Motor neuron (in vitro differentiated cells): Measurements from ENCODE around the gene NKD2. TPM values are rescaled to one million over a fixed set of nuclear protein-coding genes. Genes with fewer than 3 reads are reported as not detected.
A peak's percentile ranks its signal among the peaks of the same experiment; 100 is the strongest.

Experiments
- ATAC-seq, 8 experiments: fragments of 200-7000 bp; cut with Tn5 transposase; replicated peaks in 6 of 8; 2 replicates each; pipeline ENCODE4 v1.8.0; 2021; ENCODE audit warnings: mild to moderate bottlenecking in 8 of 8, moderate library complexity in 8 of 8
- H3K27ac ChIP-seq, 2 donors: fragments of 250-450 bp; sonication (Bioruptor Pico); 2 replicates each; pipeline ENCODE4 v1.9.0; 2021; ENCODE audit warnings: antibody characterized with exemption in 2 of 2, mild to moderate bottlenecking in 2 of 2, moderate library complexity in 1 of 2
- H3K4me1 ChIP-seq, 2 donors: fragments of 250-450 bp; sonication (Bioruptor Pico); replicated peaks in 1 of 2; 2 replicates each; pipeline ENCODE4 v1.6.1; 2021; ENCODE audit warnings: antibody characterized with exemption in 2 of 2, mild to moderate bottlenecking in 2 of 2, moderate library complexity in 1 of 2
- H3K4me3 ChIP-seq, 5 donors: fragments of 250-450 bp; sonication (Bioruptor Pico); 2 replicates each; pipeline ENCODE4 v1.9.0; 2021; ENCODE audit warnings: antibody characterized with exemption in 5 of 5, mild to moderate bottlenecking in 5 of 5, moderate library complexity in 4 of 5
- WGBS, 10 experiments: fragments of 450-650 bp; shearing (Covaris generic); methylation state at CpG; one replicate each; pipeline ENCODE4 v1.0.0; 2022; 5-methylcytosine and 5-hydroxymethylcytosine counted together
- in situ Hi-C, 9 experiments: fragments of 400-800 bp; cut with MboI; loops; one replicate each; pipeline ENCODE4 v1.15.0; 2021; ENCODE audit warnings: low sequenced_read_pairs in 9 of 9, low pct_unique_long_range_greater_than_20kb in 2 of 9; ENCODE audit not compliant: unreplicated experiment in 9 of 9
- total RNA-seq, 8 experiments: library from RNA; unstranded; fragments of 300-600 nt; gene quantifications; 2 replicates each; pipeline versions ENCODE4 v1.2.3 to v1.2.4, GENCODE V29; 2022

The NKD2 gene
- 10 to 100 TPM in 1 of 8 experiments, 1 to 10 TPM in 4, under 1 TPM in 2, not detected in 1; 0.41 to 19.2 (median 6.8) TPM for total RNA-seq

DNA sequence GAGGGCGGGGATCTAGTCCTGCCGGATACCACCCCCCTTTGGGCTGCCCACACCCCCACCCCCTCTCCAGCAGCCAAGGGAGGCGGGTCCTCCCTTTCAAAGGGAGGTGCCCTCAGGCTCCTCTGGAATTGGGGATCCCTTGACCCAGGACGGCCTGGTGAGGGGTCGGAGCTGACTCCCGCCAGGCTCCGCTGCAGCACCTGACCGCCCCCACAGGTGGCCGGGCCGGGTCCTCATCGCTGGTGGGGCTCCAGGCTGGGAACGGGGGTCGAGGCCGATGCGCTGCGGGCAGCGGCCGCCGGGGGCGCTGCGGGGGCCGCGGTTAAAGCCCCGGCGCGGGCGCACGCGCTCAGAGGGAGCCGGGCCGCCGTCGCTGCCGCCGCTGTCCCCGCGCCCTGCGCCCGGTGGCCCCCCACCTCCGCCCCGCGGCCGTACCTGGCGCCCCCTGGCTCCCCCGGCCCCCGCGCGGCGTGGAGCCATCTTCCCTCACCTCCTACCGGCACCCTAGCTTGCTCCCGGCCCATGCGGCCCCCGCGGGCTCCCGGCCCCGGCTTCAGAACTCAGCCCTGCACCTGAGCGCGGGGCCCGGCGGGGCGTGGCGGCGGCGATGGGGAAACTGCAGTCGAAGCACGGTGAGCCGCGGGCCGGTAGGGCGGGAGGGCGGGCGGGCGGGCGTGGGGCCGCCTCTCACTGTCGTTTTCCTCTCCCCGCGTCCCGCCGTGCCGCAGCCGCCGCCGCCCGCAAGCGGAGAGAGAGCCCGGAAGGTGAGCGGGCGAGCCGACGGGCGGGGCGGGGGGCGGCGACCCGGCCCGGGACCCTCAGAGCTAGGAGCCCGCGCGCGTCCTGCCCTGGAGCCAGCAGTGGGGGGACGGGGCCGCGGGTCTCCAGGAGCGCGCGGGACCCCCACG is at the start of gene NKD2:
Gene NKD2, plus strand, starts transcription at position 352 of the 908 bp plus-strand sequence. Its CDS starts 256 bp downstream, at position 608.
- Histone ChIP-seq H3K4me3 (peak within 1 kb of the TSS; percentile 66 to 87 (median 69)), H3K4me1 (peaks cover 0 to 21% of the 10 kb centered on the region in 2 donors), H3K27ac (no peak within 1 kb of the TSS)
- peak; percentile 24 to 82 (median 58) for ATAC-seq
- WGBS, 10 experiments = no CpG with 5 or more reads among the region's 108 CpGs
- in situ Hi-C loops = no loop called here

GRCh38 chr5:959581-960531 is 48.7 kb upstream of the NKD2 start:
- 85 to 100% (median 87%) methylated on average over 1 to 8 of the region's 47 CpGs; no CpG with 5 or more reads in 5 of the 10 experiments for WGBS, 10 experiments
- H3K4me1 ChIP-seq = peaks cover 20 to 22% of the 10 kb centered on the region in 2 donors
- in situ Hi-C loops = no loop called here
- ATAC-seq = no peak
- no peak overlapping the region for H3K27ac ChIP-seq
- no peak overlapping the region for H3K4me3 ChIP-seq

- in situ Hi-C loops = no loop called here
- Histone ChIP-seq H3K4me3 (no peak overlapping the region), H3K4me1 (peaks cover 20 to 22% of the 10 kb centered on the region in 2 donors), H3K27ac (no peak overlapping the region)
- WGBS, 10 experiments = 43 to 100% (median 96%) methylated on average over 1 to 3 of the region's 7 CpGs; no CpG with 5 or more reads in 4 of the 10 experiments
- peak in 2 of 8 experiments; percentile 9 to 23 for ATAC-seq
These were observed 48.1 kb upstream of the NKD2 start for GRCh38 chr5:960551-960950.

- no peak overlapping the region for H3K4me3 ChIP-seq
- peaks cover 20 to 22% of the 10 kb centered on the region in 2 donors for H3K4me1 ChIP-seq
- in situ Hi-C loops = no loop called here
- peak in 2 of 8 experiments; percentile 8 to 16 for ATAC-seq
- WGBS, 10 experiments = 73 to 100% (median 82%) methylated on average over 1 to 9 of the region's 27 CpGs; no CpG with 5 or more reads in 3 of the 10 experiments
- no peak overlapping the region for H3K27ac ChIP-seq
These were observed 47.4 kb upstream of the NKD2 start for GRCh38 chr5:961002-961710.

- no peak overlapping the region for H3K4me3 ChIP-seq
- in situ Hi-C loops = no loop called here
These were observed 46.8 kb upstream of the NKD2 start for GRCh38 chr5:961711-962240.

DNA sequence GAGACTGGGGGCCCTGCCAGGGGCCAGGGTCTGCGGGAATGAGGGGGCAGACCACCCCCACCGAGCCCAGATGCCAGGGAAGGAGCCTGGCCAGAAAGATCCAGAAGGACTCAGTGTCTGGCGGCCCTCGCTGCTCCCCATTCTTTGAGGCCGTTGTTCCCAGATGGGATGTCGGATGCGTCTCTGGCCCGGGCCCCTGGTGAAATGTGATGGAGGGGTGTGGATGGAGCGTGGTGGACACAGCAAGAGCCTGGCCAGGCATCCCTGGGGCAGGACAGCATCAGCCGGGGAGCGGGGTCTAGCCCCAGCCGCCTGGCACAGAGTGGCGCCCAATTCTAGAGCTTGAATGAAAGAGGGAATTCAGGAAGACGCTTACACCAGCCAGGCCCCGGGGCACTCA is 46.2 kb upstream of the NKD2 start:
- no peak overlapping the region for H3K27ac ChIP-seq
- ATAC-seq = no peak
- H3K4me3 ChIP-seq = no peak overlapping the region
- WGBS, 10 experiments = no CpG with 5 or more reads among the region's 15 CpGs
- H3K4me1 ChIP-seq = peaks cover 11 to 17% of the 10 kb centered on the region in 2 donors
- in situ Hi-C loops = no loop called here

More at GRCh38 chr5:961711-962240, 46.8 kb upstream of the NKD2 start:
- Histone ChIP-seq H3K4me1 (peaks cover 16 to 19% of the 10 kb centered on the region in 2 donors), H3K27ac (no peak overlapping the region)
- WGBS, 10 experiments = 40 to 88% (median 81%) methylated on average over 2 to 9 of the region's 24 CpGs; no CpG with 5 or more reads in 5 of the 10 experiments
- no peak for ATAC-seq

DNA sequence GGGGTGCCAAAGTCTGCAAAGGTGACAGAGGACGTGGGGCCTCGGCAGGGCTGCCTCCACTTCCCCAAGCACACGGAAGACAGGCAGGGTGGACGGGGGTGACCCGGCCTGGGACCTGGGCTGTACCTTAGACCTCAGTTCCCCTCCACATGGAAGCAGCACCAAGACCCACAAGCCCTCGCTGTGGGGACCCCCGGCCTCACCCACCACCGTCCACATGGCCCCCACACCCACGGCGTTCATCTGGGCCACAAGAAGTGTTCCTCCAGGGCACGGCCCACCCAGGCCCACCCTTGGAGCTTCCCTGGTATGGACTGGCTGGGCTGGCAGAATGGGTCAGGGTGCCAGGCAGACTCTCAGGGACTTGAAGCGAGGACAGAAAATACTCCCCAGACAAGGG is 45.8 kb upstream of the NKD2 start:
- no CpG with 5 or more reads among the region's 12 CpGs for WGBS, 10 experiments
- no peak overlapping the region for H3K27ac ChIP-seq
- no peak overlapping the region for H3K4me3 ChIP-seq
- H3K4me1 ChIP-seq = peaks cover 11 to 17% of the 10 kb centered on the region in 2 donors
- ATAC-seq = no peak
- in situ Hi-C loops = no loop called here

DNA sequence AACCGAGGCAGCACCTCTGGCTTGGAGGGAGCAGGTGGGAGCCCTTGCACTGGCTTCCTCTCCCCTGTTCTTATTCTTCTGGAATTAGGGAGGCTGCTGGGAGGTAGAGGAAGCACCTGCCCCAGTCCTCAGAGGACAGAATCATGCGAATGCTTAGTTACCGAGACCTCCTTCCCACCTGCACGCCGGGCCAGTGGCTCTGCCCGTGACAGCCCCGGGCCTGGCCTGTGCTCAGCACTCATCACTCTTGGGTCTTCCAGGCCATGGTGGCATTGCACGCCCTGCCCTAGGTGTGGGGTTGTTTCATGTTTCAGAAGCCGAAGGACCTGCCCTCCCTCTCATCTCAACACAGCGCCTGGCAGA is 45.3 kb upstream of the NKD2 start:
- in situ Hi-C loops = no loop called here
- ATAC-seq = no peak
- no peak overlapping the region for H3K27ac ChIP-seq
- no peak overlapping the region for H3K4me3 ChIP-seq
- peaks cover 11 to 17% of the 10 kb centered on the region in 2 donors for H3K4me1 ChIP-seq
- WGBS, 10 experiments = 54 to 100% (median 90%) methylated on average over 1 to 4 of the region's 10 CpGs; no CpG with 5 or more reads in 6 of the 10 experiments

DNA sequence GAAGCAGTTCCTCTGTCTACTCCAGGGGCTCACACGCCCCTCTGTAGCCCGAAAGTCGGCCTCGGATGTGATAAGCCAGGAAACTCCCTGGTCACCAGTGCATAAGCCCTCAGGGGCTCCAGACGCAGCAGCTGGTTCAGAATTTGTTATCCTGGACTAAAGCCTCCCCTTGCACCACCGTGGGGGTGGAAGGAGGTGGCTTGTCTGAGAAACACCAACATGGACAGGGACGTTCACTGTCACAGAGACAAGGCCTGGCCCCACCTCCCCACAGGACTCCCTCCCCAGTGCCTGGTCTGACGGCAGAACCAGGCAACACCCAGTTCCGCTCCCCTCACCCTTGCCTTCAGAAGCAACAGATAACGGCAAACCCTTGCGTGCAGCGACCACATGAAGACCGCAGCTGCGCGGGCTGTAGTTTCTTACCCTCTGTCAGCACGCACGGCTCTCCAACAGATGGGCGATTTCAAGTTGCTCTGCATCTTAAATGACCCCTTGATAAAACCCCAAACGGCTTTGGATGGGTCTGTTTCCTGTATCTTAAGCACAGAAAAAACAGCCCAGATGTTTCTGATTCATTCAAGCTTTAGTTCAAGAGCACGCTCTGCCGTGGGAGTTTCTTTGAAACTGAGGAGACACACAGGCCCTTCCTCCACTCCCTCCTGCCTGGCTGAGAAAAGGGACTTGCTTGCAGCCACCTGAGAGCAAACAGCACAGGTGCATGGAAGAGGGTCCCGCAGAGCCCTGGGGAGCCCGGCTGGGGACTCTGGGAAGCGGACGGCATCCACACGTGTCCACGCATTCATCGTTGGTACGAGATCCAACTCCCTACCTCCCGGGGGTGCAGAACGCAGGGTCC is 44.7 kb upstream of the NKD2 start:
- in situ Hi-C loops = no loop called here
- H3K4me1 ChIP-seq = peaks cover 9 to 15% of the 10 kb centered on the region in 2 donors
- no peak overlapping the region for H3K4me3 ChIP-seq
- 17 to 100% (median 71%) methylated on average over 2 to 10 of the region's 31 CpGs; no CpG with 5 or more reads in 4 of the 10 experiments for WGBS, 10 experiments
- H3K27ac ChIP-seq = no peak overlapping the region
- peak in 6 of 8 experiments; percentile 9 to 88 (median 60) for ATAC-seq

DNA sequence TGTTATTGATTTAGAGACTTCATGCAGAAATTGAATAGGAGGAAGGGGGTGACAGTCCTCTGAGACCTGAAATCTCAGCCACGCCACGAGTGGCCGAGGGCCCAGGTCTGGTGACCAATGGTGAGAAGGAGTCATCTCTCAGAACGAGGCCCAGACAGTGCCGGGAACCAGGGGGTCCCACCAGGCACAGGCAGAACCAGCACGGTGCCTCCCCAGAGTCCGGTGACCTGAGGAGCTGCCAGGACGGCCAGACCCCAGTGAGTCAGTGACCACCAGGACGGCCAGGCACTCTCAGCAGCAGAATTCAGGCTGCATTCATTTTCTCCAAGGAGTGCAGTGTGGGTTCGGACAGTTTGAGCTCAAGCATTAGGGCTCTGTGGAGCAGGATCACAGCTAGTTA is 43.8 kb upstream of the NKD2 start:
- H3K4me1 ChIP-seq = peaks cover 4 to 13% of the 10 kb centered on the region in 2 donors
- H3K27ac ChIP-seq = no peak overlapping the region
- ATAC-seq = no peak
- in situ Hi-C loops = no loop called here
- WGBS, 10 experiments = 19 to 91% (median 80%) methylated on average over 1 to 5 of the region's 10 CpGs; no CpG with 5 or more reads in 3 of the 10 experiments
- H3K4me3 ChIP-seq = no peak overlapping the region

DNA sequence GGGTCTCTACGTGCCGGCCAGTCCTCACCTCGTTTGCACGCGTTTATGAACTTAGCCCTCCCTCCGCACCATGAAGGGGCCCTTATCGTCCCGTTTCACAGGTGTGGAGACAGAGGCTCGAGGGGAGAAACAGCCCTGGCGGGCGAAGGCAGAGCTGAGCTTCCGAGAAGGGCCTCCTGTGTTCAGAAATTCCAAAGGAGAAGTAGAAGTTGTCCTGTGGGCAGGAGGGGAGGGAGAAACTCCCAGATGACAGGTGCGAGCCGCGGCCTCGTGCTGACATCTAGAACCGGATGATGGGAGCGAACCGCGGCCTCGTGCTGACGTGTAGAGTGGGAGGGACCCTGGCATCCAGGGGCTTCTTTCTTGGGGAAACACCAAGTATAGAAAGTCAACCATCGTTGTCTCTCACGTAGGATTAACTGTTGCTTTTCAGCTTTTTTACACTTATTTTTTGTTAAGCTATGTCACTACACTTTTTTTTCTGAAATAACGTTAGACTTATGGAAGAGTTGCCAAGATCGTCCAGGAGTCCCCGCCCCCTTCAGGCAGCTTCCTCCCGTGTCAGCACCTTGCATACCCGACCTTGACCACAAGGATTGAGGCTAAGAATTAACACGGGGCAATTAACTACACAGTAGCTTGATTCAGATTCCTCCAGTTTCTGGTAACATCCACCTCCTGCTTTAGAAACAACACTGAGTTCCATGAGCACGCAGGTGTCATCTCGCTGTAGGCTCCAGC is 42.8 kb upstream of the NKD2 start:
- peaks cover 0 to 13% of the 10 kb centered on the region in 2 donors for H3K4me1 ChIP-seq
- no peak overlapping the region for H3K27ac ChIP-seq
- no peak overlapping the region for H3K4me3 ChIP-seq
- no peak for ATAC-seq
- in situ Hi-C loops = no loop called here
- 50 to 93% (median 80%) methylated on average over 1 to 30 of the region's 32 CpGs for WGBS, 10 experiments
